Measurements from ENCODE around the gene RORC.
"Not testable (repeated sequence)": the region's sequence is repeated elsewhere in the genome, so short reads cannot be mapped to it uniquely, and the experiment has no call there.

Gene RORC

GRCh38 chr1:151769270-151769669 is 62.3 kb downstream of the RORC start:
- DNase-seq: not testable (repeated sequence)

- not testable (repeated sequence) for DNase-seq
Measured at GRCh38 chr1:151768351-151769066, 63.1 kb downstream of the RORC start.

GRCh38 chr1:151763990-151764389 is 67.6 kb downstream of the RORC start:
- no peak for DNase-seq

GRCh38 chr1:151762941-151763921 is 68.4 kb downstream of the RORC start, which contains the start of gene MRPL9:
Gene MRPL9 (minus strand): TSS chr1:151763496. CDS start chr1:151763479, 17 bp downstream.
- DNase-seq: peak; percentile 81

- DNase-seq: no peak
Measured at GRCh38 chr1:151760597-151761385, 70.8 kb downstream of the RORC start.

GRCh38 chr1:151759241-151759640 is 72.4 kb downstream of the RORC start:
- no peak for DNase-seq

DNA sequence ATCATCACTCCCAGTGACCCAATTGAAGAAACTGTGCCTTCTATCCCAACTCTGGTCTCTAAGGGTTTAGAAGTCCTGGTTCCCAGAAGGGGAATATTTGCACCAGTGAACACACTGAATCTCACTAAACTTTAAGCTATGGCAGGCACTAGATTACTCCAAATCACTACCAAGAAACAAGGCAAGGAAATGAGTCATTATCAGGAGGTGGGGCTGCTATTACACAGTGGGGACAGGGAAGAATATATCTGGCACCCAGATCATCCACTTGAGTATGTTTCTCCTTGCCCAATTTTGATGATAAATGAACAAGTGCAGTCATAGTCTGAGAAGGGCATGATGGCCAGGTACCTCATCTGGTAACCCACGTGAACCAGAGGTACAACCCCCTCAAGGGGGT is 75.3 kb downstream of the RORC start:
- no peak for DNase-seq
